K562 (cell line): ENCODE measurements around the gene HDAC5. TPM values are rescaled to one million over a fixed set of nuclear protein-coding genes. Genes with fewer than 3 reads are reported as not detected.
A peak's percentile ranks its signal among the peaks of the same experiment; 100 is the strongest.

Experiments used
- ATAC-seq: fragments of 200-7000 bp; cut with Tn5 transposase; 3 replicates; pipeline ENCODE4 v1.9.1; 2020; ENCODE audit warnings: moderate library complexity
- BruUV-seq: library from RNA; stranded (reverse); fragments of 400-500 nt; replicated peaks from 2 replicates; lab custom pipeline; 2021; lab: Mats Ljungman, UMichigan
- CTCF ChIA-PET: fragments of 300-600 bp; formaldehyde crosslinking; extraction: SDS; loops from one replicate; lab custom pipeline; 2021; ENCODE audit warnings: low intra/inter-chr PET ratio; lab: Yijun Ruan, JAX
- POLR2A ChIA-PET: fragments of 300-600, 350-650 bp; sonication (Branson Sonifier 250); formaldehyde crosslinking; extraction: SDS; loops from one replicate; lab custom pipeline; 2021; ENCODE audit warnings: antibody characterized with exemption, inconsistent platforms; lab: Yijun Ruan, JAX
- DNase-seq, 4 experiments: peaks; one replicate each; pipeline versions ENCODE4 v3.0.0 to v3.0.0-alpha.2; 2011 to 2018; ENCODE audit warnings: low spot score in 3 of 4, mixed read lengths in 3 of 4; ENCODE audit errors: extremely low read depth in 1 of 4
- FAIRE-seq: peaks from 2 replicates; lab custom pipeline; 2011; peaks lifted over from hg19 to GRCh38; lab: Jason Lieb, UNC
- H2AFZ ChIP-seq: 2 replicates; pipeline ENCODE4 v1.6.0; 2011; ENCODE audit warnings: low read depth, low read length, control low read depth, inconsistent platforms
- H3K27ac ChIP-seq: fragments of 200-600 bp; 3 replicates; pipeline ENCODE4 v1.8.0; 2011; ENCODE audit warnings: low read depth, mild to moderate bottlenecking, control low read depth, inconsistent platforms, low read length, moderate library complexity, mixed read lengths; ENCODE audit errors: extremely low read depth
- H3K27me3 ChIP-seq, 2 experiments: fragments of 300-600 bp in 1 of 2; 2 replicates in 1 of 2; 3 replicates in 1 of 2; pipeline versions ENCODE4 v1.6.0 to v1.8.0; 2011; ENCODE audit warnings: inconsistent platforms in 2 of 2, low read length in 2 of 2, mild to moderate bottlenecking in 1 of 2, mixed read lengths in 1 of 2, moderate library complexity in 1 of 2; ENCODE audit not compliant: control insufficient read depth in 2 of 2, insufficient read depth in 2 of 2
- H3K36me3 ChIP-seq: fragments of 300-600 bp; 3 replicates; pipeline ENCODE4 v1.8.0; 2011; ENCODE audit warnings: mild to moderate bottlenecking, low read length, inconsistent platforms; ENCODE audit not compliant: control insufficient read depth, insufficient read depth
- H3K4me1 ChIP-seq, 2 experiments: fragments of 200-600 bp in 1 of 2; replicated peaks in 1 of 2; 2 replicates in 1 of 2; 3 replicates in 1 of 2; pipeline versions ENCODE4 v1.5.1 to v1.8.0; 2011; ENCODE audit warnings: inconsistent platforms in 2 of 2, low read length in 2 of 2, mild to moderate bottlenecking in 1 of 2, mixed read lengths in 1 of 2, moderate library complexity in 1 of 2; ENCODE audit not compliant: control insufficient read depth in 2 of 2, insufficient read depth in 2 of 2
- H3K4me2 ChIP-seq: 2 replicates; pipeline ENCODE4 v1.6.1; 2011; ENCODE audit warnings: low read length, control low read depth, inconsistent platforms, mixed read lengths; ENCODE audit not compliant: insufficient read depth
- H3K4me3 ChIP-seq: fragments of 200-600 bp; sonication (generic), shearing (Covaris generic); 2 replicates; pipeline ENCODE4 v1.5.1; 2016; ENCODE audit warnings: control low read depth, inconsistent platforms
- H3K79me2 ChIP-seq: fragments of 200-600 bp; 3 replicates; pipeline ENCODE4 v1.8.0; 2011; ENCODE audit warnings: low read length, inconsistent platforms; ENCODE audit not compliant: control insufficient read depth, insufficient read depth
- H3K9ac ChIP-seq, 2 experiments: 2 replicates each; pipeline versions ENCODE4 v1.6.0 to v1.6.1; 2011; ENCODE audit warnings: low read depth in 2 of 2, low read length in 2 of 2, control low read depth in 1 of 2, inconsistent platforms in 1 of 2, mild to moderate bottlenecking in 1 of 2, mixed read lengths in 1 of 2; ENCODE audit not compliant: insufficient read depth in 1 of 2
- H3K9me1 ChIP-seq: one replicate; pipeline ENCODE4 v1.6.0; 2011; ENCODE audit warnings: inconsistent platforms, mild to moderate bottlenecking, low read length, moderate library complexity; ENCODE audit not compliant: control insufficient read depth, insufficient read depth
- H3K9me3 ChIP-seq: replicated peaks from 2 replicates; pipeline ENCODE4 v1.5.1; 2011; ENCODE audit warnings: low read depth, low read length, inconsistent platforms; ENCODE audit not compliant: control insufficient read depth, insufficient read depth
- H4K20me1 ChIP-seq: replicated peaks from 2 replicates; pipeline ENCODE4 v1.6.1; 2011; ENCODE audit warnings: low read length, inconsistent platforms, mixed read lengths; ENCODE audit not compliant: control insufficient read depth, insufficient read depth
- ARID1B ChIP-seq: fragments of 450-650 bp; IDR thresholded peaks from 2 replicates; pipeline ENCODE4 v1.6.1; 2016; ENCODE audit warnings: antibody characterized with exemption, mild to moderate bottlenecking, inconsistent platforms
- CREB1 ChIP-seq, 2 experiments: sonication (generic) in 1 of 2; formaldehyde crosslinking in 1 of 2; IDR thresholded peaks; 2 replicates each; pipeline versions ENCODE4 v1.6.1 to v1.8.0; 2012 to 2022; ENCODE audit warnings: inconsistent platforms in 1 of 2, mild to moderate bottlenecking in 1 of 2, missing genetic modification reagents in 1 of 2, moderate library complexity in 1 of 2
- GABPB1 ChIP-seq: sonication (generic); formaldehyde crosslinking; IDR thresholded peaks from 2 replicates; pipeline ENCODE4 v1.8.0; 2022; ENCODE audit warnings: mild to moderate bottlenecking, missing genetic modification reagents
- KAT7 ChIP-seq: sonication (generic); formaldehyde crosslinking; IDR thresholded peaks from 2 replicates; pipeline ENCODE4 v1.8.0; 2022; ENCODE audit warnings: missing genetic modification reagents, mild to moderate bottlenecking, borderline replicate concordance
- MECOM ChIP-seq: fragments of 250-450 bp; sonication (Bioruptor Pico); IDR thresholded peaks from 2 replicates; pipeline ENCODE4 v1.8.0; 2022; ENCODE audit warnings: inconsistent platforms
- WGBS: fragments of 100-300 bp; shearing (Covaris generic); methylation state at CpG from one replicate; pipeline ENCODE4 v1.1.6; 2016; ENCODE audit warnings: low coverage, mixed read lengths; ENCODE audit not compliant: insufficient coverage; ENCODE audit errors: missing lambda C conversion rate; 5-methylcytosine and 5-hydroxymethylcytosine counted together
- in situ Hi-C: fragments of 300-500 bp; cut with MboI; formaldehyde crosslinking; loops from 4 replicates; pipeline ENCODE4 v1.15.0; 2018; ENCODE audit warnings: inconsistent platforms, mixed read lengths
- intact Hi-C: fragments of 100-400 bp; cut with micrococcal nuclease; formaldehyde crosslinking; loops from 2 replicates; pipeline ENCODE4 v1.14.2; 2022
- polyA plus RNA-seq, 8 experiments: library from polyadenylated mRNA; depleted of rRNA in 4 of 8; stranded (reverse) in 5 of 8; unstranded in 3 of 8; fragments of >200 nt; fragmentation: Nextera tagmentation in 2 of 8; fragmentation: Illumina TruSeq in 1 of 8; extraction: Ambion mirVana in 2 of 8; extraction: Trizol in 1 of 8; gene quantifications; 2 replicates each; pipeline versions ENCODE4 v1.2.1 to v1.2.3, GENCODE V29; 2011 to 2014; ENCODE audit warnings: inconsistent platforms in 1 of 8, missing spikeins in 1 of 8
- total RNA-seq, 7 experiments: library from RNA; depleted of rRNA in 6 of 7; stranded (reverse); fragments of >200 nt in 6 of 7; fragmentation: Illumina TruSeq in 2 of 7; extraction: Trizol in 2 of 7; gene quantifications; 2 replicates each; pipeline versions ENCODE4 v1.2.1 to v1.2.3, GENCODE V29; 2011 to 2021; ENCODE audit warnings: low replicate concordance in 1 of 7
- TF ChIP-seq, protein P1 (sequence below): fragments of 450-650 bp; IDR thresholded peaks from 2 replicates; pipeline ENCODE4 v1.6.1; 2018; ENCODE audit warnings: mild to moderate bottlenecking, low read depth; ENCODE audit not compliant: partially characterized antibody
- TF ChIP-seq, protein P2 (sequence below): sonication (generic); formaldehyde crosslinking; IDR thresholded peaks from 2 replicates; pipeline ENCODE4 v1.9.0; 2022; ENCODE audit warnings: mild to moderate bottlenecking, missing genetic modification reagents
- TF ChIP-seq, protein P3 (sequence below): sonication (generic); formaldehyde crosslinking; IDR thresholded peaks from 2 replicates; pipeline ENCODE4 v1.8.0; 2022; ENCODE audit warnings: mild to moderate bottlenecking, low read depth, missing genetic modification reagents
- TF ChIP-seq, protein P4 (sequence below): fragments of 450-650 bp; conservative IDR thresholded peaks from 2 replicates; pipeline ENCODE4 v1.6.1; 2016; ENCODE audit warnings: missing genetic modification characterization, low read depth, mild to moderate bottlenecking, control low read depth, missing compliant biosample characterization
- TF ChIP-seq, protein P5 (sequence below): sonication (generic); formaldehyde crosslinking; IDR thresholded peaks from 2 replicates; pipeline ENCODE4 v1.8.0; 2023; ENCODE audit warnings: missing genetic modification reagents, mild to moderate bottlenecking, borderline replicate concordance

Gene HDAC5
- total and polyA plus RNA-seq, 9 of the 15 experiments (the other 6 are each of a cell fraction or from before 2014, with no cell fraction given) = 0.45 to 26.2 (median 16.4) TPM

DNA sequence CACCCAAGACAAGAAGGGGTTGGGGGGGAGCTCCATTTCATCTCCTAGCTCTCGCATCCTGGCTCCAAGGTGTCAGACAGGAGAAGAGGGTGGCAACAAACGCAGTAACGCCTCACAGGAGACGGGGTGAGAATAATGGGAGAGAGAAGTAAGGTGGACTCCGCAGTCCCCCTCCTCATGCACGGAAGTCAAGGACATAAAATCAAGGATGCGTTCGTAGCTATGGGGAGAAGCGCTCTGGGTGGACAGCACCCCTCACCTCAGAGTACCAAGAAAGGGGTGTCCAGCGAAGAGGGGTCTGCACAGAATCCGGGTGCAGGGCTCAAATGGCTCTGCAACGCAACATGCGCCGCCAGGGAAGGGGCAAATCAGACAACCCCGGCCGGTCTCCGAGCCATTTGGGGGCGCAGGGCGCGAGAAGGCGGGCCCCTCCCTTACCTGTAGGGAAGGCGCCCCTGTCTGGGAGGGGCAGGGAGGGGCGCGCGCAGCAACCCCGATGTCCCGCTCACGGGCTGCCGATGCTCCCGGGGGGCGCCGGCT, 555 bp downstream of the HDAC5 start:
- POLR2A ChIA-PET = interaction anchor here (0.6 to 4.5 kb wide), 19 partner anchors 10 to 285 kb away, joined by 3 to 49 read pairs (median 4); partner anchors contain the start of gene LSM12
- WGBS = 6% methylated on average over 14 of the region's 32 CpGs
- CTCF ChIA-PET = no interaction called here
- BruUV-seq = no TSS peak
- Histone ChIP-seq H3K4me3 (peak overlapping the region; percentile 93), H3K27me3 (no peaks in the 10 kb centered on the region; a peak in 1 of 5 replicates), H2AFZ (peak overlapping the region; percentile 79), H4K20me1 (peaks cover 19% of the 10 kb centered on the region; the same call in 1 of the 2 replicates), H3K36me3 (no peaks in the 10 kb centered on the region), H3K4me1 (peaks cover 10 to 35% of the 10 kb centered on the region in 2 experiments; a peak in 4 of 5 replicates), H3K9me1 (no peaks in the 10 kb centered on the region), H3K27ac (peak overlapping the region; percentile 85), H3K79me2 (peaks cover 12% of the 10 kb centered on the region), H3K4me2 (peak overlapping the region; percentile 87), H3K9me3 (no peaks in the 10 kb centered on the region), H3K9ac (peak overlapping the region; percentile 94 to 95)
- intact Hi-C loops (no loop called here), in situ Hi-C loops (no loop called here)
- no peak for DNase-seq
- no peak for FAIRE-seq
- ATAC-seq = peak; percentile 15; the same call in 2 of the 3 replicates
- TF ChIP-seq, protein P1, sequence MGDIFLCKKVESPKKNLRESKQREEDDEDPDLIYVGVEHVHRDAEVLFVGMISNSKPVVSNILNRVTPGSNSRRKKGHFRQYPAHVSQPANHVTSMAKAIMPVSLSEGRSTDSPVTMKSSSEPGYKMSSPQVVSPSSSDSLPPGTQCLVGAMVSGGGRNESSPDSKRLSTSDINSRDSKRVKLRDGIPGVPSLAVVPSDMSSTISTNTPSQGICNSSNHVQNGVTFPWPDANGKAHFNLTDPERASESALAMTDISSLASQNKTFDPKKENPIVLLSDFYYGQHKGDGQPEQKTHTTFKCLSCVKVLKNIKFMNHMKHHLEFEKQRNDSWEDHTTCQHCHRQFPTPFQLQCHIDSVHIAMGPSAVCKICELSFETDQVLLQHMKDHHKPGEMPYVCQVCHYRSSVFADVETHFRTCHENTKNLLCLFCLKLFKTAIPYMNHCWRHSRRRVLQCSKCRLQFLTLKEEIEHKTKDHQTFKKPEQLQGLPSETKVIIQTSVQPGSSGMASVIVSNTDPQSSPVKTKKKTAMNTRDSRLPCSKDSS = no peak
- TF ChIP-seq CREB1 (IDR thresholded peaks at IDR 0.05) = no peak
- TF ChIP-seq CREB1 (CRISPR knock-in tag; IDR thresholded peaks at IDR 0.05) = peak; percentile 36; the same call in 1 of the 2 replicates
- TF ChIP-seq KAT7 (CRISPR knock-in tag) = peak; percentile 79
- TF ChIP-seq MECOM (CRISPR knock-in tag) = no peak
- TF ChIP-seq, protein P2, sequence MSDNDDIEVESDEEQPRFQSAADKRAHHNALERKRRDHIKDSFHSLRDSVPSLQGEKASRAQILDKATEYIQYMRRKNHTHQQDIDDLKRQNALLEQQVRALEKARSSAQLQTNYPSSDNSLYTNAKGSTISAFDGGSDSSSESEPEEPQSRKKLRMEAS (CRISPR knock-in tag) = peak; percentile 49; the same call in 1 of the 2 replicates
- TF ChIP-seq, protein P3, sequence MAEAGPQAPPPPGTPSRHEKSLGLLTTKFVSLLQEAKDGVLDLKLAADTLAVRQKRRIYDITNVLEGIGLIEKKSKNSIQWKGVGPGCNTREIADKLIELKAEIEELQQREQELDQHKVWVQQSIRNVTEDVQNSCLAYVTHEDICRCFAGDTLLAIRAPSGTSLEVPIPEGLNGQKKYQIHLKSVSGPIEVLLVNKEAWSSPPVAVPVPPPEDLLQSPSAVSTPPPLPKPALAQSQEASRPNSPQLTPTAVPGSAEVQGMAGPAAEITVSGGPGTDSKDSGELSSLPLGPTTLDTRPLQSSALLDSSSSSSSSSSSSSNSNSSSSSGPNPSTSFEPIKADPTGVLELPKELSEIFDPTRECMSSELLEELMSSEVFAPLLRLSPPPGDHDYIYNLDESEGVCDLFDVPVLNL (CRISPR knock-in tag) = 0 out of 2 replicates have a peak, but pooled peaks have one; percentile 37
- TF ChIP-seq, protein P4, sequence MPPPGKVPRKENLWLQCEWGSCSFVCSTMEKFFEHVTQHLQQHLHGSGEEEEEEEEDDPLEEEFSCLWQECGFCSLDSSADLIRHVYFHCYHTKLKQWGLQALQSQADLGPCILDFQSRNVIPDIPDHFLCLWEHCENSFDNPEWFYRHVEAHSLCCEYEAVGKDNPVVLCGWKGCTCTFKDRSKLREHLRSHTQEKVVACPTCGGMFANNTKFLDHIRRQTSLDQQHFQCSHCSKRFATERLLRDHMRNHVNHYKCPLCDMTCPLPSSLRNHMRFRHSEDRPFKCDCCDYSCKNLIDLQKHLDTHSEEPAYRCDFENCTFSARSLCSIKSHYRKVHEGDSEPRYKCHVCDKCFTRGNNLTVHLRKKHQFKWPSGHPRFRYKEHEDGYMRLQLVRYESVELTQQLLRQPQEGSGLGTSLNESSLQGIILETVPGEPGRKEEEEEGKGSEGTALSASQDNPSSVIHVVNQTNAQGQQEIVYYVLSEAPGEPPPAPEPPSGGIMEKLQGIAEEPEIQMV (tag) = no peak
- TF ChIP-seq, protein P5, sequence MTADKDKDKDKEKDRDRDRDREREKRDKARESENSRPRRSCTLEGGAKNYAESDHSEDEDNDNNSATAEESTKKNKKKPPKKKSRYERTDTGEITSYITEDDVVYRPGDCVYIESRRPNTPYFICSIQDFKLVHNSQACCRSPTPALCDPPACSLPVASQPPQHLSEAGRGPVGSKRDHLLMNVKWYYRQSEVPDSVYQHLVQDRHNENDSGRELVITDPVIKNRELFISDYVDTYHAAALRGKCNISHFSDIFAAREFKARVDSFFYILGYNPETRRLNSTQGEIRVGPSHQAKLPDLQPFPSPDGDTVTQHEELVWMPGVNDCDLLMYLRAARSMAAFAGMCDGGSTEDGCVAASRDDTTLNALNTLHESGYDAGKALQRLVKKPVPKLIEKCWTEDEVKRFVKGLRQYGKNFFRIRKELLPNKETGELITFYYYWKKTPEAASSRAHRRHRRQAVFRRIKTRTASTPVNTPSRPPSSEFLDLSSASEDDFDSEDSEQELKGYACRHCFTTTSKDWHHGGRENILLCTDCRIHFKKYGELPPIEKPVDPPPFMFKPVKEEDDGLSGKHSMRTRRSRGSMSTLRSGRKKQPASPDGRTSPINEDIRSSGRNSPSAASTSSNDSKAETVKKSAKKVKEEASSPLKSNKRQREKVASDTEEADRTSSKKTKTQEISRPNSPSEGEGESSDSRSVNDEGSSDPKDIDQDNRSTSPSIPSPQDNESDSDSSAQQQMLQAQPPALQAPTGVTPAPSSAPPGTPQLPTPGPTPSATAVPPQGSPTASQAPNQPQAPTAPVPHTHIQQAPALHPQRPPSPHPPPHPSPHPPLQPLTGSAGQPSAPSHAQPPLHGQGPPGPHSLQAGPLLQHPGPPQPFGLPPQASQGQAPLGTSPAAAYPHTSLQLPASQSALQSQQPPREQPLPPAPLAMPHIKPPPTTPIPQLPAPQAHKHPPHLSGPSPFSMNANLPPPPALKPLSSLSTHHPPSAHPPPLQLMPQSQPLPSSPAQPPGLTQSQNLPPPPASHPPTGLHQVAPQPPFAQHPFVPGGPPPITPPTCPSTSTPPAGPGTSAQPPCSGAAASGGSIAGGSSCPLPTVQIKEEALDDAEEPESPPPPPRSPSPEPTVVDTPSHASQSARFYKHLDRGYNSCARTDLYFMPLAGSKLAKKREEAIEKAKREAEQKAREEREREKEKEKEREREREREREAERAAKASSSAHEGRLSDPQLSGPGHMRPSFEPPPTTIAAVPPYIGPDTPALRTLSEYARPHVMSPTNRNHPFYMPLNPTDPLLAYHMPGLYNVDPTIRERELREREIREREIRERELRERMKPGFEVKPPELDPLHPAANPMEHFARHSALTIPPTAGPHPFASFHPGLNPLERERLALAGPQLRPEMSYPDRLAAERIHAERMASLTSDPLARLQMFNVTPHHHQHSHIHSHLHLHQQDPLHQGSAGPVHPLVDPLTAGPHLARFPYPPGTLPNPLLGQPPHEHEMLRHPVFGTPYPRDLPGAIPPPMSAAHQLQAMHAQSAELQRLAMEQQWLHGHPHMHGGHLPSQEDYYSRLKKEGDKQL (CRISPR knock-in tag) = 0 out of 2 replicates have a peak, but pooled peaks have one; percentile 23
- 0 out of 2 replicates have a peak, but pooled peaks have one; percentile 24 for TF ChIP-seq GABPB1
- no peak for TF ChIP-seq ARID1B
